Mammary epithelial cell (primary cell): ENCODE measurements around the gene NIPA2.

Experiments
- EZH2 ChIP-seq: IDR thresholded peaks from 2 replicates; pipeline ENCODE4 v1.6.1; 2012; ENCODE audit warnings: low read length, inconsistent platforms, borderline replicate concordance
- TF ChIP-seq, protein P1 (sequence below), 2 donors: IDR thresholded peaks in 1 of 2; conservative IDR thresholded peaks in 1 of 2; 2 replicates each; pipeline ENCODE4 v1.5.1; 2011 to 2012; ENCODE audit warnings: inconsistent platforms in 2 of 2, low read length in 2 of 2, mild to moderate bottlenecking in 2 of 2, control low read depth in 1 of 2, low read depth in 1 of 2; ENCODE audit not compliant: insufficient read depth in 1 of 2; ENCODE audit errors: extremely low read depth in 1 of 2

DNA sequence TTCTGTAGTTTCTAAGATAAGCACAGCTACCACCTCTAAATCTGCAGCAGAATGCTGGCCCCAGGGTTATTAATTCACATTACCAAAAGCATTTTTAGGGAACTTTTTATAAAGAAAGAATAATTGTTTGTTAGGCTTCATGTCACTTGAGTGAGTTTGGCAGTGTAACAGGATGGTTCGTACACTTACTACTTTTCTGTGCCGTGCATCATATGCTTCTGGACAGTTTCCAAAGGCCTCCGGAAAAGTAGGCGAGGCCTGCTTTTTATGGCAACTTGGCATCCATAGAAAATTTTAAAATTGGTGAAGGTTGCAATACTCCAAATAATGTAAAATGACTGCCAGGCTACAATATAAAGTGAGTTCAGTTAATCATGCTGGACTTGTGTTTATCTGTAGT, 30.0 kb downstream of the NIPA2 start:
- TF ChIP-seq, protein P1, sequence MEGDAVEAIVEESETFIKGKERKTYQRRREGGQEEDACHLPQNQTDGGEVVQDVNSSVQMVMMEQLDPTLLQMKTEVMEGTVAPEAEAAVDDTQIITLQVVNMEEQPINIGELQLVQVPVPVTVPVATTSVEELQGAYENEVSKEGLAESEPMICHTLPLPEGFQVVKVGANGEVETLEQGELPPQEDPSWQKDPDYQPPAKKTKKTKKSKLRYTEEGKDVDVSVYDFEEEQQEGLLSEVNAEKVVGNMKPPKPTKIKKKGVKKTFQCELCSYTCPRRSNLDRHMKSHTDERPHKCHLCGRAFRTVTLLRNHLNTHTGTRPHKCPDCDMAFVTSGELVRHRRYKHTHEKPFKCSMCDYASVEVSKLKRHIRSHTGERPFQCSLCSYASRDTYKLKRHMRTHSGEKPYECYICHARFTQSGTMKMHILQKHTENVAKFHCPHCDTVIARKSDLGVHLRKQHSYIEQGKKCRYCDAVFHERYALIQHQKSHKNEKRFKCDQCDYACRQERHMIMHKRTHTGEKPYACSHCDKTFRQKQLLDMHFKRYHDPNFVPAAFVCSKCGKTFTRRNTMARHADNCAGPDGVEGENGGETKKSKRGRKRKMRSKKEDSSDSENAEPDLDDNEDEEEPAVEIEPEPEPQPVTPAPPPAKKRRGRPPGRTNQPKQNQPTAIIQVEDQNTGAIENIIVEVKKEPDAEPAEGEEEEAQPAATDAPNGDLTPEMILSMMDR (conservative IDR thresholded peaks at IDR 0.05 in 1 of 2, IDR thresholded peaks at IDR 0.05 in 1 of 2; ENCODE audit: extremely low read depth in 1 of 2, insufficient read depth in 1 of 2, low read depth in 1 of 2, low read length in 2 of 2), result no peak
- TF ChIP-seq EZH2, result no peak
